Cardiac fibroblast (primary cell): ENCODE measurements around the gene DAB2.

Experiments used
- DNase-seq, 2 donors: peaks; one replicate each; pipeline versions ENCODE4 v3.0.0 to v3.0.0-alpha.2; 2010; ENCODE audit warnings: low read depth in 2 of 2
- H3K4me3 ChIP-seq, 2 donors: replicated peaks in 1 of 2; 1 replicate in 1 of 2; 2 replicates in 1 of 2; pipeline ENCODE4 v1.5.1; 2011; ENCODE audit warnings: low read depth in 2 of 2, low read length in 2 of 2, mild to moderate bottlenecking in 2 of 2, moderate library complexity in 1 of 2
- CTCF ChIP-seq: IDR thresholded peaks from one replicate; pipeline ENCODE4 v1.5.1; 2011; ENCODE audit warnings: low read depth, mild to moderate bottlenecking, low read length, inconsistent platforms

The DAB2 gene

GRCh38 chr5:39424736-39425637 is at the start of gene DAB2:
Gene DAB2 (minus strand): TSS chr5:39424980. CDS start chr5:39394320, 30,660 bp downstream.
- DNase-seq: peak; percentile 94 to 98
- H3K4me3 ChIP-seq: peak within 1 kb of the TSS; percentile 75 to 80
- peak; percentile 75 for TF ChIP-seq CTCF

- no peak for TF ChIP-seq CTCF
- peak; percentile 33 to 48 for DNase-seq
- no peak overlapping the region for H3K4me3 ChIP-seq
Observed at GRCh38 chr5:39473156-39473775, 48.5 kb upstream of the DAB2 start.

- no peak overlapping the region for H3K4me3 ChIP-seq
- no peak for TF ChIP-seq CTCF
- no peak for DNase-seq
Observed at GRCh38 chr5:39471836-39472508, 47.2 kb upstream of the DAB2 start.

- TF ChIP-seq CTCF: no peak
- DNase-seq: no peak
- no peak overlapping the region for H3K4me3 ChIP-seq
Observed at GRCh38 chr5:39470811-39471210, 46.0 kb upstream of the DAB2 start.

- no peak overlapping the region for H3K4me3 ChIP-seq
- TF ChIP-seq CTCF: no peak
- DNase-seq: no peak
Observed at GRCh38 chr5:39469777-39470415, 45.1 kb upstream of the DAB2 start.

- TF ChIP-seq CTCF: no peak
- no peak for DNase-seq
- no peak overlapping the region for H3K4me3 ChIP-seq
Observed at GRCh38 chr5:39469176-39469575, 44.4 kb upstream of the DAB2 start.
